Lower leg skin (tissue), 4 donors: ENCODE measurements around the gene SEMA3G. TPM values are rescaled to one million over a fixed set of nuclear protein-coding genes. Genes with fewer than 3 reads are reported as not detected.
A peak's percentile ranks its signal among the peaks of the same experiment; 100 is the strongest.

Experiments used
- DNase-seq, 2 donors: peaks; one replicate each; pipeline ENCODE4 v3.0.0-alpha.2; 2019; ENCODE audit warnings: low spot score in 2 of 2
- H3K4me3 ChIP-seq: fragments of 200-600 bp; sonication (generic); 2 replicates; pipeline ENCODE4 v1.5.1; 2017; ENCODE audit warnings: mild to moderate bottlenecking, low read depth; ENCODE audit not compliant: poor library complexity, severe bottlenecking
- POLR2A ChIP-seq, 2 donors: fragments of 450-650 bp; IDR thresholded peaks; one replicate each; pipeline ENCODE4 v1.6.1; 2016 to 2017; ENCODE audit warnings: antibody characterized with exemption in 2 of 2, mild to moderate bottlenecking in 1 of 2, moderate library complexity in 1 of 2
- WGBS, 2 donors: methylation state at CpG; one replicate each; pipeline ENCODE4 v1.1.5; 2018; 5-methylcytosine and 5-hydroxymethylcytosine counted together
- intact Hi-C: fragments of 100-400 bp; cut with DNase I; formaldehyde crosslinking; loops from one replicate; pipeline ENCODE4 v1.15.0; 2023; ENCODE audit warnings: low total_unique reads
- total RNA-seq, 4 donors: library from RNA; depleted of rRNA; stranded (reverse); fragments of >200 nt; gene quantifications; one replicate each; pipeline ENCODE4 v1.1.0, GENCODE V29; 2016
- TF ChIP-seq, protein P1 (sequence below), 3 donors: fragments of 450-650 bp; IDR thresholded peaks; one replicate each; pipeline ENCODE4 v1.5.1; 2016; ENCODE audit warnings: antibody characterized with exemption in 3 of 3, mild to moderate bottlenecking in 3 of 3, moderate library complexity in 2 of 3

The SEMA3G gene
- total RNA-seq, 4 donors from 2014 or later = 17.9 to 49.8 (median 26.9) TPM

- DNase-seq = peak in 1 of 2 donors; percentile 81
- no peak for TF ChIP-seq POLR2A (IDR thresholded peaks at IDR 0.05)
- TF ChIP-seq, protein P1, sequence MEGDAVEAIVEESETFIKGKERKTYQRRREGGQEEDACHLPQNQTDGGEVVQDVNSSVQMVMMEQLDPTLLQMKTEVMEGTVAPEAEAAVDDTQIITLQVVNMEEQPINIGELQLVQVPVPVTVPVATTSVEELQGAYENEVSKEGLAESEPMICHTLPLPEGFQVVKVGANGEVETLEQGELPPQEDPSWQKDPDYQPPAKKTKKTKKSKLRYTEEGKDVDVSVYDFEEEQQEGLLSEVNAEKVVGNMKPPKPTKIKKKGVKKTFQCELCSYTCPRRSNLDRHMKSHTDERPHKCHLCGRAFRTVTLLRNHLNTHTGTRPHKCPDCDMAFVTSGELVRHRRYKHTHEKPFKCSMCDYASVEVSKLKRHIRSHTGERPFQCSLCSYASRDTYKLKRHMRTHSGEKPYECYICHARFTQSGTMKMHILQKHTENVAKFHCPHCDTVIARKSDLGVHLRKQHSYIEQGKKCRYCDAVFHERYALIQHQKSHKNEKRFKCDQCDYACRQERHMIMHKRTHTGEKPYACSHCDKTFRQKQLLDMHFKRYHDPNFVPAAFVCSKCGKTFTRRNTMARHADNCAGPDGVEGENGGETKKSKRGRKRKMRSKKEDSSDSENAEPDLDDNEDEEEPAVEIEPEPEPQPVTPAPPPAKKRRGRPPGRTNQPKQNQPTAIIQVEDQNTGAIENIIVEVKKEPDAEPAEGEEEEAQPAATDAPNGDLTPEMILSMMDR (IDR thresholded peaks at IDR 0.05) = no peak
- intact Hi-C loops = no loop called here
- H3K4me3 ChIP-seq = no peak overlapping the region
- 79 to 80% methylated on average over 6 of the region's 6 CpGs for WGBS, 2 donors
Measured at GRCh38 chr3:52432225-52432624, 12.7 kb downstream of the SEMA3G start.

DNA sequence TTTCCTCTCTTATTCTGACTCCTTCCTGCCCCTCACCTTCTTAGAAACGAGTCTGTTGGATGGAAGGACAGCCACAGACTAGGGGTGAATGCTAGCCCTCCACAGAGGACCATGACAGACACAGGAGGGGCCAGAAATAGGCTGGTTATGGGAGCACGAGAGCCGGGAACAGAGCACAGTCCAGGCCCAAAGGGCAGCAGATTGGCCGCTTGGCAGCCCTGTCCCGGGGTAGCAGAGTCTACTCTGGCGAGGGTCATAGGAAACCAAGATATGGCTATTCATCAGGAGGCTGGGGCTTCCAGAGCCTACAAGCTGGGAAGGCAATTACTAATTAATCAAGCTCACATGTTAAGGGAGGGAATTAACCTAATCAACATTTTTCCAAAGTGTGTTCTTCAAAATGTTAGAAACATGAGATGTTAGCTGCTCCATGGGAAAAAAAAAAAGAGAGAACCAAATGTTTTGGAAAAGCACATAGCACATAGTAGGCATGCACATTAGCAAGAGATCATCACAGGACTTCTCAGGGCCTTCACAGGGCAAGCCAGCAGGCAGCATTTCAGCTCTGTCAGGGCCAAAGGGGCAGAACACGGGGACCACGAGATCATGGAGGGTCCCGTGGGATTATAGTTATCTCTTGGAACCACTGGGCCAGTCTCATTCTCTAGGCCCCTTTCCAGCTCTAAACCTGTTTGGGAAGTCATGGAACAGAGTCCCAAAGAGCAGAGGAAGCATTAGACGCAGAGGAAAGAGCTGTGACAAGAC is 13.3 kb downstream of the SEMA3G start:
- intact Hi-C loops = no loop called here
- TF ChIP-seq, protein P1 (IDR thresholded peaks at IDR 0.05) = no peak
- TF ChIP-seq POLR2A (IDR thresholded peaks at IDR 0.05) = no peak
- 71 to 75% methylated on average over 10 of the region's 10 CpGs for WGBS, 2 donors
- H3K4me3 ChIP-seq = no peak overlapping the region
- peak in 1 of 2 donors; percentile 69 for DNase-seq

GRCh38 chr3:52430416-52430810 is 14.5 kb downstream of the SEMA3G start:
- no peak overlapping the region for H3K4me3 ChIP-seq
- 84 to 89% methylated on average over 9 of the region's 9 CpGs for WGBS, 2 donors
- intact Hi-C loops = no loop called here
- peak in 1 of 2 donors; percentile 76 for DNase-seq
- TF ChIP-seq POLR2A (IDR thresholded peaks at IDR 0.05) = no peak
- TF ChIP-seq, protein P1 (IDR thresholded peaks at IDR 0.05) = no peak

DNA sequence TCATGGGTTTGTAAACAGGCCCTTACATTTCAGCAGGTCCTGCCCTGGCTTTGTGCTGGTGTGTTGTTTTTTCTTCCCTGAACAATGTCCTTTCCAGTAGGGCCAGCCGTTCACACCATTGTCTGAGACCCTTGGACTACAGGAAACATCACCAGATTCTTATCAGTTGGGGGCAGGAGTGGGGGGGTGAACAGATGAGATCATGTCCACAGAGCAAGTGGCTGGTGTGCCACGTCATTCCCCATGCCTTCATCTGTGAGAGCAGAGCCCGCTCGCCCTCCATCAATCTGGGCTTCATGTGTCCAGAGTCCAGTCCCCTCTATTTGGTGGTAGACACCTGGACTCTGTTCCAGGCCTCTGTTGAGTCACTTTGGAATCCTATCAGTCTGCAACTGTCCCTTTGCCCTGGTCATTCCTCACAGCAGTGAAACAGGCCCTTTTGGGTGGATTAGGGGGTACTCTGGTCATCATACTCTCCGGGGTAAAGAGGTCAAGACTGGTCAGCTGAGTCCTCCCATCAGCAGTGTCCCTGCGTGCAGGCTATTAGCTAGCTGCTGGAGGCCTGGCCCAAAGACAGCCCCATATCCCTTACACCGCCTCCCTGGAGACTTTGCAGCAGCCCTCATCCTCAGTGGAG is 15.0 kb downstream of the SEMA3G start:
- H3K4me3 ChIP-seq = no peak overlapping the region
- intact Hi-C loops = no loop called here
- DNase-seq = peak in 1 of 2 donors; percentile 74
- 80 to 89% methylated on average over 7 of the region's 7 CpGs for WGBS, 2 donors
- TF ChIP-seq, protein P1 (IDR thresholded peaks at IDR 0.05) = no peak
- TF ChIP-seq POLR2A (IDR thresholded peaks at IDR 0.05) = no peak

DNA sequence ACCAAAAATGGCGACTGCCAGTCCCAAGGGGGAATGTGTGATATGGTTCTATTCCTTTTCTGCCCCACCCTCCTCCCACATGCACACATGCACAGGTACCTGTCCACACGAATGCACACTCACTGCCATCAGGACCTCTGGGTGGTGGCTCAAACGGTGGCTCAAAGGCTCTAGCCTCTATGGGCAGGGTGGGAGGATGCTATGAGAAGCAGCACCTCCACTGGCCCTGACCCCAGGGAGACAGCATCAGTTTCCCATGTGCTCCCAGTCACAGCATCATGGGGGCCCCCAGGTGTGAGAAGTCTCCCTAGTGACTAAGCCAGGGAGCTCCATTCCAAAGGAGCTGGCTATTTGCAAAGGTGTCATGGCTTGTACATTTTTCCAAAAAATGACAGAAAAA is 15.9 kb downstream of the SEMA3G start:
- no peak for TF ChIP-seq POLR2A (IDR thresholded peaks at IDR 0.05)
- TF ChIP-seq, protein P1 (IDR thresholded peaks at IDR 0.05) = no peak
- peak in 1 of 2 donors; percentile 53 for DNase-seq
- no peak overlapping the region for H3K4me3 ChIP-seq
- WGBS, 2 donors = 45 to 59% methylated on average over 3 of the region's 3 CpGs
- intact Hi-C loops = no loop called here
